B cell (primary cell): ENCODE measurements around the gene MPDZ. TPM values are rescaled to one million over a fixed set of nuclear protein-coding genes. Genes with fewer than 3 reads are reported as not detected.

ENCODE experiments used
- ATAC-seq: fragments of 200-7000 bp; cut with Tn5 transposase; one replicate; pipeline ENCODE4 v1.10.0; 2021; ENCODE audit warnings: low read depth, mild to moderate bottlenecking, moderate number of reproducible peaks, moderate library complexity
- CTCF ChIA-PET: fragments of 350-600 bp; sonication (Branson Sonifier 250); formaldehyde crosslinking; loops from one replicate; lab custom pipeline; 2021; ENCODE audit warnings: antibody characterized with exemption, inconsistent platforms; lab: Charles Lee
- POLR2A ChIA-PET: fragments of 350-600 bp; sonication (Branson Sonifier 250); formaldehyde crosslinking; loops from one replicate; lab custom pipeline; 2021; ENCODE audit warnings: antibody characterized with exemption; lab: Charles Lee
- DNase-seq: peaks from one replicate; pipeline ENCODE4 v3.0.0; 2013
- H2AFZ ChIP-seq: 2 replicates; pipeline ENCODE4 v1.6.1; 2012; ENCODE audit warnings: mild to moderate bottlenecking, low read depth, low read length; ENCODE audit not compliant: insufficient read depth, poor library complexity, severe bottlenecking
- H3K27ac ChIP-seq, 2 donors: 1 replicate in 1 of 2; 2 replicates in 1 of 2; pipeline ENCODE4 v1.5.1; 2012 to 2013; ENCODE audit warnings: low read length in 2 of 2, mild to moderate bottlenecking in 2 of 2, moderate library complexity in 1 of 2
- H3K27me3 ChIP-seq, 4 experiments: fragments of 200-600 bp in 1 of 4; sonication (generic) in 1 of 4; replicated peaks in 1 of 4; 1 replicate in 2 of 4; 2 replicates in 2 of 4; pipeline versions ENCODE4 v1.6.1 to v1.7.0; 2013 to 2016; ENCODE audit warnings: low read length in 3 of 4, mild to moderate bottlenecking in 2 of 4, mixed read lengths in 1 of 4, moderate library complexity in 1 of 4; ENCODE audit not compliant: insufficient read depth in 4 of 4, control insufficient read depth in 3 of 4; ENCODE audit errors: control extremely low read depth in 1 of 4
- H3K36me3 ChIP-seq, 2 experiments: replicated peaks in 1 of 2; 1 replicate in 1 of 2; 2 replicates in 1 of 2; pipeline versions ENCODE4 v1.6.1 to v1.7.1; 2013; ENCODE audit warnings: low read length in 1 of 2; ENCODE audit not compliant: insufficient read depth in 2 of 2, control insufficient read depth in 1 of 2; ENCODE audit errors: control extremely low read depth in 1 of 2, extremely low read depth in 1 of 2
- H3K4me1 ChIP-seq, 2 donors: fragments of 200-600 bp in 1 of 2; sonication (generic) in 1 of 2; 1 replicate in 1 of 2; 2 replicates in 1 of 2; pipeline versions ENCODE4 v1.5.1 to v1.6.1; 2013 to 2017; ENCODE audit warnings: low read length in 2 of 2; ENCODE audit not compliant: control insufficient read depth in 2 of 2, insufficient read depth in 2 of 2
- H3K4me2 ChIP-seq: replicated peaks from 2 replicates; pipeline ENCODE3; 2012; ENCODE audit warnings: mild to moderate bottlenecking, low read depth, low read length; ENCODE audit not compliant: poor library complexity, severe bottlenecking
- H3K4me3 ChIP-seq, 5 experiments: fragments of 200-600 bp in 1 of 5; sonication (generic) in 1 of 5; 1 replicate in 3 of 5; 2 replicates in 2 of 5; pipeline versions ENCODE4 v1.5.1 to v1.7.0; 2011 to 2016; ENCODE audit warnings: low read length in 4 of 5, mild to moderate bottlenecking in 4 of 5, low read depth in 2 of 5, control low read depth in 1 of 5, moderate library complexity in 1 of 5; ENCODE audit not compliant: insufficient read depth in 1 of 5; ENCODE audit errors: control extremely low read depth in 1 of 5, extremely low read depth in 1 of 5
- H3K79me2 ChIP-seq: fragments of 200-600 bp; sonication (generic); one replicate; pipeline ENCODE4 v1.6.0; 2016; ENCODE audit warnings: low read length; ENCODE audit not compliant: control insufficient read depth, insufficient read depth
- H3K9ac ChIP-seq: fragments of 200-600 bp; sonication (generic); 2 replicates; pipeline ENCODE4 v1.6.1; 2017; ENCODE audit warnings: mild to moderate bottlenecking, low read length, moderate library complexity
- H3K9me3 ChIP-seq, 3 donors: one replicate each; pipeline versions ENCODE4 v1.6.1 to v1.7.1; 2013; ENCODE audit warnings: low read length in 2 of 3; ENCODE audit not compliant: control insufficient read depth in 2 of 3, insufficient read depth in 1 of 3; ENCODE audit errors: control extremely low read depth in 1 of 3
- H4K20me1 ChIP-seq: 2 replicates; pipeline ENCODE4 v1.6.0; 2012; ENCODE audit warnings: mild to moderate bottlenecking, low read length; ENCODE audit not compliant: insufficient read depth, control insufficient read depth, poor library complexity, severe bottlenecking
- H3K27ac Mint-ChIP-seq: one replicate; pipeline ENCODE4 v1.8.0; 2021; ENCODE audit warnings: mixed read lengths
- H3K27me3 Mint-ChIP-seq: one replicate; pipeline ENCODE4 v1.8.0; 2021; ENCODE audit warnings: mixed read lengths
- H3K4me1 Mint-ChIP-seq: one replicate; pipeline ENCODE4 v1.8.0; 2021; ENCODE audit warnings: mixed read lengths
- H3K4me3 Mint-ChIP-seq: one replicate; pipeline ENCODE4 v1.8.0; 2021; ENCODE audit warnings: mixed read lengths
- H3K9me3 Mint-ChIP-seq: one replicate; pipeline ENCODE4 v1.8.0; 2022; ENCODE audit warnings: mixed read lengths; ENCODE audit not compliant: insufficient read depth
- CTCF ChIP-seq: fragments of 200-600 bp; IDR thresholded peaks from one replicate; pipeline ENCODE4 v1.8.0; 2022; ENCODE audit warnings: antibody characterized with exemption, mild to moderate bottlenecking
- EZH2 ChIP-seq: IDR thresholded peaks from 2 replicates; pipeline ENCODE4 v1.6.1; 2012; ENCODE audit warnings: borderline replicate concordance, low read depth, mild to moderate bottlenecking, moderate library complexity, low read length; ENCODE audit not compliant: insufficient read depth, poor library complexity, severe bottlenecking
- WGBS: methylation state at CpG from one replicate; pipeline ENCODE4 v1.1.5; 2013; ENCODE audit warnings: missing lambda C conversion rate; ENCODE audit not compliant: insufficient coverage; 5-methylcytosine and 5-hydroxymethylcytosine counted together
- intact Hi-C: fragments of 100-400 bp; cut with micrococcal nuclease; formaldehyde crosslinking; loops from one replicate; pipeline ENCODE4 v1.10.0; 2022
- polyA plus RNA-seq: library from polyadenylated mRNA; depleted of rRNA; stranded (reverse); fragments of >200 nt; gene quantifications from 2 replicates; pipeline ENCODE4 v1.2.3, GENCODE V29; 2012
- total RNA-seq, 2 donors: library from RNA; stranded (reverse); fragments of 120-200 nt in 1 of 2; gene quantifications; 1 replicate in 1 of 2; 2 replicates in 1 of 2; pipeline versions ENCODE4 v1.2.3 to v1.2.4, GENCODE V29; 2013 to 2022

Gene MPDZ
- total and polyA plus RNA-seq, 2 donors (not counting 1 experiment from before 2014, with no cell fraction given): not detected

DNA sequence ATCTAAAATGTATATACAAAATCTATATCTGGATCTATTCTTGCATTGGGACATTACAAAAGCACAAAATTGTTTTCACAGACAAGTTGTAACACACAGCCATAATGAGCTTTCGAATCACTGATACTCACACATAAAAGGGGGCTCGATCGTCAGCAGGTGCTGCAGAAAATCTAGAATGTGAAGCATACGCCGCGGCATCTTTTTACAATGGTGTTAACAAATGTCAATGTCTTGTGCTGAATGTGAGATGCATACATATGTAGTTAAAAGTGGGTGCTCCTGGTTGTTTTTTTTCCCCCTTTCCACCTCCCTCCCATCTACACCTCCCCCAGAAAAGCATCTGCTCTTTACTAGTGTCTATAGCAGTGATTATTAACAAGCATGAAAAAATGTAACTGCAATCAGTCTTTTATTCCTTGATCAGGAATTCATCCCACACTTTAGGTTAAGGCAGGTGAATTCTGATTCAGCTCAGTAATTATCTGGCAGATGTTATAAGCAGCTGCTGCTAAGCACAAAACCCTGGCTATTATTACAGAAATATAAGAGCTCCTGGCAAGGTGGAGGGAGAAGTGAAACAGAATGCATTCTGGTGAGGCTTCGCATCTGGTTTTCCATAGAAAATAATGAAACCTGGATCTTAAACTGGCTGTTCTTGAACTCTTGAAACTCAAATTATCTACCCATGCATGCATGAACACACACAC lies 114.1 kb downstream of the MPDZ start:
- H3K27me3 ChIP-seq: no peaks in the 10 kb centered on the region
- no peak for DNase-seq
- Mint-ChIP-seq H3K27ac (no peak overlapping the region), H3K4me3 (no peak overlapping the region), H3K27me3 (no peaks in the 10 kb centered on the region), H3K4me1 (no peaks in the 10 kb centered on the region), H3K9me3 (no peaks in the 10 kb centered on the region)
- no peaks in the 10 kb centered on the region for H3K79me2 ChIP-seq
- no peak overlapping the region for H3K9ac ChIP-seq
- intact Hi-C loops: no loop called here
- no peak overlapping the region for H3K4me2 ChIP-seq
- ATAC-seq: no peak
- H4K20me1 ChIP-seq: no peaks in the 10 kb centered on the region
- H3K36me3 ChIP-seq: no peaks in the 10 kb centered on the region
- H2AFZ ChIP-seq: no peak overlapping the region
- no peak overlapping the region for H3K27ac ChIP-seq
- no peak overlapping the region for H3K4me3 ChIP-seq
- ChIA-PET CTCF (no interaction called here), POLR2A (no interaction called here)
- TF ChIP-seq CTCF (no peak), EZH2 (no peak)
- H3K4me1 ChIP-seq: no peaks in the 10 kb centered on the region
- 80% methylated on average over 1 of the region's 7 CpGs for WGBS
- no peaks in the 10 kb centered on the region for H3K9me3 ChIP-seq

- no peaks in the 10 kb centered on the region for H3K9me3 ChIP-seq
- no peaks in the 10 kb centered on the region for H3K27me3 Mint-ChIP-seq
- H3K9ac ChIP-seq: no peak overlapping the region
- H3K4me3 ChIP-seq: no peak overlapping the region
- TF ChIP-seq CTCF (no peak), EZH2 (no peak)
- no peaks in the 10 kb centered on the region for H4K20me1 ChIP-seq
- H3K79me2 ChIP-seq: no peaks in the 10 kb centered on the region
- H3K27ac ChIP-seq: no peak overlapping the region
- H3K27me3 ChIP-seq: no peaks in the 10 kb centered on the region
- H2AFZ ChIP-seq: no peak overlapping the region
- intact Hi-C loops: no loop called here
- H3K4me3 Mint-ChIP-seq: no peak overlapping the region
- POLR2A ChIA-PET: no interaction called here
- ATAC-seq (no peak), DNase-seq (no peak)
- H3K4me2 ChIP-seq: no peak overlapping the region
- no peaks in the 10 kb centered on the region for H3K4me1 Mint-ChIP-seq
- H3K4me1 ChIP-seq: no peaks in the 10 kb centered on the region
- H3K36me3 ChIP-seq: no peaks in the 10 kb centered on the region
- CTCF ChIA-PET: no interaction called here
- H3K9me3 Mint-ChIP-seq: no peaks in the 10 kb centered on the region
- 67% methylated on average over 1 of the region's 2 CpGs for WGBS
- no peak overlapping the region for H3K27ac Mint-ChIP-seq
These were observed 115.5 kb downstream of the MPDZ start for GRCh38 chr9:13163946-13164345.
